Liver (tissue), 9 donors: ENCODE measurements around the gene ARHGEF7. TPM values are rescaled to one million over a fixed set of nuclear protein-coding genes. Genes with fewer than 3 reads are reported as not detected.

ENCODE experiments used
- DNase-seq: peaks from one replicate; pipeline ENCODE4 v3.0.0-alpha.2; 2017; ENCODE audit warnings: low spot score
- H3K27ac ChIP-seq, 2 donors: one replicate each; pipeline ENCODE4 v1.7.0; 2013; ENCODE audit warnings: inconsistent platforms in 2 of 2, low read length in 2 of 2, control low read depth in 1 of 2, low read depth in 1 of 2, mild to moderate bottlenecking in 1 of 2
- H3K27me3 ChIP-seq, 4 donors: one replicate each; pipeline versions ENCODE4 v1.6.1 to v1.7.0; 2013; ENCODE audit warnings: low read length in 3 of 4, inconsistent platforms in 1 of 4, mild to moderate bottlenecking in 1 of 4, moderate library complexity in 1 of 4; ENCODE audit not compliant: control insufficient read depth in 4 of 4, insufficient read depth in 4 of 4
- H3K36me3 ChIP-seq, 4 donors: one replicate each; pipeline versions ENCODE4 v1.6.1 to v1.7.0; 2013; ENCODE audit warnings: low read length in 3 of 4, mild to moderate bottlenecking in 3 of 4, low read depth in 1 of 4, moderate library complexity in 1 of 4; ENCODE audit not compliant: control insufficient read depth in 4 of 4, insufficient read depth in 3 of 4
- H3K4me1 ChIP-seq, 4 donors: one replicate each; pipeline versions ENCODE4 v1.6.1 to v1.7.0; 2013; ENCODE audit warnings: low read length in 3 of 4, mild to moderate bottlenecking in 3 of 4, moderate library complexity in 1 of 4; ENCODE audit not compliant: control insufficient read depth in 4 of 4, insufficient read depth in 4 of 4
- H3K4me3 ChIP-seq, 3 donors: one replicate each; pipeline versions ENCODE4 v1.6.1 to v1.7.0; 2013; ENCODE audit warnings: low read length in 3 of 3, control low read depth in 1 of 3, low read depth in 1 of 3, mild to moderate bottlenecking in 1 of 3
- H3K9ac ChIP-seq, 2 donors: one replicate each; pipeline ENCODE4 v1.7.0; 2013; ENCODE audit warnings: low read length in 2 of 2, mild to moderate bottlenecking in 2 of 2, moderate library complexity in 2 of 2, control low read depth in 1 of 2, low read depth in 1 of 2
- H3K9me3 ChIP-seq, 4 donors: one replicate each; pipeline versions ENCODE4 v1.6.1 to v1.7.0; 2013; ENCODE audit warnings: low read length in 3 of 4; ENCODE audit not compliant: control insufficient read depth in 4 of 4
- CTCF ChIP-seq: fragments of 150-350 bp; IDR thresholded peaks from 2 replicates; pipeline ENCODE4 v1.5.1; 2017; ENCODE audit warnings: improper control_type of control experiment, low read depth, low read length; ENCODE audit not compliant: missing input control
- EGR1 ChIP-seq, 2 donors: IDR thresholded peaks; 2 replicates each; pipeline ENCODE4 v1.6.1; 2016 to 2018; ENCODE audit warnings: antibody characterized with exemption in 2 of 2, low read depth in 2 of 2
- FOXA1 ChIP-seq: IDR thresholded peaks from 2 replicates; pipeline ENCODE4 v1.6.1; 2016; ENCODE audit warnings: antibody characterized with exemption
- FOXA2 ChIP-seq: IDR thresholded peaks from 2 replicates; pipeline ENCODE4 v1.6.1; 2016; ENCODE audit warnings: antibody characterized with exemption
- GABPA ChIP-seq, 2 donors: IDR thresholded peaks in 1 of 2; conservative IDR thresholded peaks in 1 of 2; 2 replicates each; pipeline ENCODE4 v1.6.1; 2016; ENCODE audit warnings: antibody characterized with exemption in 2 of 2, mild to moderate bottlenecking in 1 of 2, moderate library complexity in 1 of 2
- HNF4A ChIP-seq, 2 donors: conservative IDR thresholded peaks; 2 replicates each; pipeline ENCODE4 v1.6.1; 2016; ENCODE audit warnings: antibody characterized with exemption in 2 of 2, mild to moderate bottlenecking in 2 of 2
- HNF4G ChIP-seq: IDR thresholded peaks from 2 replicates; pipeline ENCODE4 v1.6.1; 2016; ENCODE audit warnings: antibody characterized with exemption
- JUND ChIP-seq, 2 donors: IDR thresholded peaks; 2 replicates each; pipeline ENCODE4 v1.6.1; 2016; ENCODE audit warnings: antibody characterized with exemption in 2 of 2
- MAX ChIP-seq: IDR thresholded peaks from 2 replicates; pipeline ENCODE4 v1.6.1; 2016; ENCODE audit warnings: antibody characterized with exemption
- NR2F2 ChIP-seq: IDR thresholded peaks from 2 replicates; pipeline ENCODE4 v1.6.1; 2016; ENCODE audit warnings: antibody characterized with exemption
- RAD21 ChIP-seq, 2 donors: IDR thresholded peaks; 2 replicates each; pipeline ENCODE4 v1.6.1; 2016; ENCODE audit warnings: antibody characterized with exemption in 2 of 2, mild to moderate bottlenecking in 2 of 2
- REST ChIP-seq: IDR thresholded peaks from 2 replicates; pipeline ENCODE4 v1.6.1; 2016; ENCODE audit warnings: antibody characterized with exemption, mild to moderate bottlenecking
- RXRA ChIP-seq, 2 donors: IDR thresholded peaks; 2 replicates each; pipeline ENCODE4 v1.6.1; 2017 to 2018; ENCODE audit warnings: antibody characterized with exemption in 2 of 2, mild to moderate bottlenecking in 1 of 2
- SP1 ChIP-seq: IDR thresholded peaks from 2 replicates; pipeline ENCODE4 v1.6.1; 2018; ENCODE audit warnings: antibody characterized with exemption, mild to moderate bottlenecking
- TAF1 ChIP-seq: conservative IDR thresholded peaks from 2 replicates; pipeline ENCODE4 v1.6.1; 2016; ENCODE audit warnings: antibody characterized with exemption, mild to moderate bottlenecking
- YY1 ChIP-seq: IDR thresholded peaks from 2 replicates; pipeline ENCODE4 v1.6.1; 2016; ENCODE audit warnings: antibody characterized with exemption, mild to moderate bottlenecking
- ZBTB33 ChIP-seq: IDR thresholded peaks from 2 replicates; pipeline ENCODE4 v1.6.1; 2016; ENCODE audit warnings: antibody characterized with exemption
- WGBS: extraction: QIAGEN DNeasy Blood & Tissue Kit; methylation state at CpG from one replicate; pipeline ENCODE4 v1.1.7; 2013; 5-methylcytosine and 5-hydroxymethylcytosine counted together
- polyA plus RNA-seq, 2 donors: library from polyadenylated mRNA; stranded (reverse) in 1 of 2; unstranded in 1 of 2; fragments of 200-250 nt in 1 of 2; fragments of >200 nt in 1 of 2; fragmentation: Nextera tagmentation in 1 of 2; extraction: Ambion mirVana in 1 of 2; gene quantifications; one replicate each; pipeline versions ENCODE4 v1.2.1 to v1.2.3, GENCODE V29; 2013 to 2015
- total RNA-seq, 2 donors: library from RNA; depleted of rRNA; stranded (reverse); fragments of >200 nt; gene quantifications; one replicate each; pipeline ENCODE4 v1.2.3, GENCODE V29; 2014
- TF ChIP-seq, protein P1 (sequence below): IDR thresholded peaks from 2 replicates; pipeline ENCODE4 v1.6.1; 2016; ENCODE audit warnings: antibody characterized with exemption
- donor health status: healthy.
- donor health status: healthy.
- donor health status: healthy.
- donor health status: healthy.
- donor health status: healthy.

Gene ARHGEF7
- total and polyA plus RNA-seq, 4 donors, result 10.3 to 37.5 (median 20.1) TPM

DNA sequence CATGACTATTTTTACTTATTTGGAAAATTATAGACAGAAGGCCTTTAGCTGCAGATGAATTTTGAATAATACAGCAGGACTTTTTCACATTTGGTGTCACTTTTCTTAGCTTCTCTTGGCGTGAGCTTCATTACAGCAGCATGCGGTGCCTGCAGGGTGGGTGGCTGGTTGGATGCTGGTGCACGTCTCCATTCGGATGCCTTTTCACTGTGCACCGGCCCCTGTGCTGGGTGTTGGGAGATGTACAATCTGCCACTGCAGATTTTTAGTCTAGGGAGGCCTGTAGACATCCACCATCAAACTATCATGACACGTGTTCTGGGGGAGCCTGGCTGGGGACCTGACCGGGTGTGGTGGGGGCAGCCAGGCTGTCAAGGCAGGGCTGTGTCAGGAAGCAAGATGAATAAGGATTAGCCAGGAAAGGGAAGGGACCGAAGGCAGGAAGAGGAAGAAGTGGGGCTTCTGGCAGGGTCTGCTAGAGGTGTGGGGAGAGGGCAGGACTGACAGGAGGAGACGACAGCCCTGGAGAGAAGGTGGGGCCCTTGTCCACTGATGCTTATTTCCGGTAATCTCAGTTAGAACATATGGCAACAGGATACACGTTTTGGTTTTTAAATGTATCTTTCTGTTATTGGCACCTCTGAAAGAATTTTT is 88.8 kb downstream of the ARHGEF7 start:
- TF ChIP-seq EGR1 (IDR thresholded peaks at IDR 0.05; ENCODE audit: low read depth in 2 of 2) (no peak), GABPA (IDR thresholded peaks at IDR 0.05 in 1 of 2, conservative IDR thresholded peaks at IDR 0.05 in 1 of 2) (no peak), SP1 (no peak), NR2F2 (no peak), MAX (no peak), REST (no peak), RAD21 (IDR thresholded peaks at IDR 0.05) (no peak), ZBTB33 (no peak), RXRA (IDR thresholded peaks at IDR 0.05) (no peak), JUND (IDR thresholded peaks at IDR 0.05) (no peak), CTCF (no peak), FOXA2 (no peak), YY1 (no peak), FOXA1 (no peak), HNF4G (no peak), TAF1 (no peak), HNF4A (conservative IDR thresholded peaks at IDR 0.05) (no peak)
- TF ChIP-seq, protein P1, sequence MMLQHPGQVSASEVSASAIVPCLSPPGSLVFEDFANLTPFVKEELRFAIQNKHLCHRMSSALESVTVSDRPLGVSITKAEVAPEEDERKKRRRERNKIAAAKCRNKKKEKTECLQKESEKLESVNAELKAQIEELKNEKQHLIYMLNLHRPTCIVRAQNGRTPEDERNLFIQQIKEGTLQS, result no peak
- H3K36me3 ChIP-seq, result peaks cover 0 to 6% (median 2%) of the 10 kb centered on the region in 4 donors
- peak overlapping the region; percentile 4 to 18 (median 12) for H3K4me3 ChIP-seq
- no peak for DNase-seq
- WGBS, result 71% methylated on average over 11 of the region's 11 CpGs
- H3K4me1 ChIP-seq, result peaks cover 8 to 18% (median 12%) of the 10 kb centered on the region in 4 donors
- H3K9ac ChIP-seq, result no peak overlapping the region
- no peaks in the 10 kb centered on the region for H3K27me3 ChIP-seq
- H3K27ac ChIP-seq, result peak overlapping the region in 1 of 2 donors; percentile 42
- H3K9me3 ChIP-seq, result no peaks in the 10 kb centered on the region
